ENCODE results near the gene NEK10. TPM values are rescaled to one million over a fixed set of nuclear protein-coding genes. Genes with fewer than 3 reads are reported as not detected.

The NEK10 gene
- total RNA-seq, 1 experiment from 2014 or later = 2.8 TPM

Small RNA genes within 50 kb of the gene (small RNA-seq; reads per million reads assigned to genes)
- gene MINOS1P3 = not detected
- not detected for gene RNU6-342P

Other genes starting within 250 kb of the NEK10 start
- gene SLC4A7, start 115.0 kb upstream of the NEK10 start, total RNA-seq (2014; rRNA removed; shearing (Covaris generic)) = 12.7 and 19.6 TPM in 2 replicates